HL-60 (cell line): ENCODE data around the gene GALT.

Experiments
- GABPA ChIP-seq: IDR thresholded peaks from 2 replicates; pipeline ENCODE4 v1.6.1; 2012; ENCODE audit warnings: low read depth
- POLR2AphosphoS5 ChIP-seq: IDR thresholded peaks from 2 replicates; pipeline ENCODE4 v1.6.1; 2012; ENCODE audit warnings: low read depth
- SPI1 ChIP-seq: IDR thresholded peaks from 2 replicates; pipeline ENCODE4 v1.6.1; 2012; ENCODE audit warnings: low read depth, mild to moderate bottlenecking, borderline replicate concordance
- TF ChIP-seq, protein P1 (sequence below): IDR thresholded peaks from one replicate; pipeline ENCODE4 v1.5.1; 2011; ENCODE audit warnings: low read length, control low read depth, inconsistent platforms; ENCODE audit not compliant: insufficient read depth
- TF ChIP-seq, protein P2 (sequence below): IDR thresholded peaks from 2 replicates; pipeline ENCODE4 v1.6.1; 2012; ENCODE audit warnings: low read depth; ENCODE audit not compliant: insufficient replicate concordance

DNA sequence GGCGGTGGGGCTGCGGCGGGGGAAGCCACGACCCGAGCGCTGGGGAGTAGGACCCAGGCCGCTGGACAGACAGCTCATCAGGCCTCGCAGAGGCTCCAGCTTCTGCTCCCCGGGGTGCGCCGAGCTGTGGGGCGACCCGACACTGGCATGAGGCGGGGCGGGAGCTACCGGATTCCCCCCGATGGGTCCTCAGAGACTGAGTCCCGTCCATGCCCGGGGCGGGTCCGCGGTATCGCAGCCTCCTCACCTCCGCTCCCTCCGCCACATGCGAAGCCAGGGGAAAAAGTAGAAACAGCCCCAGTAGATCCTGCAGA, 18.5 kb downstream of the GALT start:
- TF ChIP-seq, protein P1, sequence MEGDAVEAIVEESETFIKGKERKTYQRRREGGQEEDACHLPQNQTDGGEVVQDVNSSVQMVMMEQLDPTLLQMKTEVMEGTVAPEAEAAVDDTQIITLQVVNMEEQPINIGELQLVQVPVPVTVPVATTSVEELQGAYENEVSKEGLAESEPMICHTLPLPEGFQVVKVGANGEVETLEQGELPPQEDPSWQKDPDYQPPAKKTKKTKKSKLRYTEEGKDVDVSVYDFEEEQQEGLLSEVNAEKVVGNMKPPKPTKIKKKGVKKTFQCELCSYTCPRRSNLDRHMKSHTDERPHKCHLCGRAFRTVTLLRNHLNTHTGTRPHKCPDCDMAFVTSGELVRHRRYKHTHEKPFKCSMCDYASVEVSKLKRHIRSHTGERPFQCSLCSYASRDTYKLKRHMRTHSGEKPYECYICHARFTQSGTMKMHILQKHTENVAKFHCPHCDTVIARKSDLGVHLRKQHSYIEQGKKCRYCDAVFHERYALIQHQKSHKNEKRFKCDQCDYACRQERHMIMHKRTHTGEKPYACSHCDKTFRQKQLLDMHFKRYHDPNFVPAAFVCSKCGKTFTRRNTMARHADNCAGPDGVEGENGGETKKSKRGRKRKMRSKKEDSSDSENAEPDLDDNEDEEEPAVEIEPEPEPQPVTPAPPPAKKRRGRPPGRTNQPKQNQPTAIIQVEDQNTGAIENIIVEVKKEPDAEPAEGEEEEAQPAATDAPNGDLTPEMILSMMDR, result no peak
- TF ChIP-seq SPI1 (no peak), GABPA (no peak), POLR2AphosphoS5 (no peak)
- TF ChIP-seq, protein P2, sequence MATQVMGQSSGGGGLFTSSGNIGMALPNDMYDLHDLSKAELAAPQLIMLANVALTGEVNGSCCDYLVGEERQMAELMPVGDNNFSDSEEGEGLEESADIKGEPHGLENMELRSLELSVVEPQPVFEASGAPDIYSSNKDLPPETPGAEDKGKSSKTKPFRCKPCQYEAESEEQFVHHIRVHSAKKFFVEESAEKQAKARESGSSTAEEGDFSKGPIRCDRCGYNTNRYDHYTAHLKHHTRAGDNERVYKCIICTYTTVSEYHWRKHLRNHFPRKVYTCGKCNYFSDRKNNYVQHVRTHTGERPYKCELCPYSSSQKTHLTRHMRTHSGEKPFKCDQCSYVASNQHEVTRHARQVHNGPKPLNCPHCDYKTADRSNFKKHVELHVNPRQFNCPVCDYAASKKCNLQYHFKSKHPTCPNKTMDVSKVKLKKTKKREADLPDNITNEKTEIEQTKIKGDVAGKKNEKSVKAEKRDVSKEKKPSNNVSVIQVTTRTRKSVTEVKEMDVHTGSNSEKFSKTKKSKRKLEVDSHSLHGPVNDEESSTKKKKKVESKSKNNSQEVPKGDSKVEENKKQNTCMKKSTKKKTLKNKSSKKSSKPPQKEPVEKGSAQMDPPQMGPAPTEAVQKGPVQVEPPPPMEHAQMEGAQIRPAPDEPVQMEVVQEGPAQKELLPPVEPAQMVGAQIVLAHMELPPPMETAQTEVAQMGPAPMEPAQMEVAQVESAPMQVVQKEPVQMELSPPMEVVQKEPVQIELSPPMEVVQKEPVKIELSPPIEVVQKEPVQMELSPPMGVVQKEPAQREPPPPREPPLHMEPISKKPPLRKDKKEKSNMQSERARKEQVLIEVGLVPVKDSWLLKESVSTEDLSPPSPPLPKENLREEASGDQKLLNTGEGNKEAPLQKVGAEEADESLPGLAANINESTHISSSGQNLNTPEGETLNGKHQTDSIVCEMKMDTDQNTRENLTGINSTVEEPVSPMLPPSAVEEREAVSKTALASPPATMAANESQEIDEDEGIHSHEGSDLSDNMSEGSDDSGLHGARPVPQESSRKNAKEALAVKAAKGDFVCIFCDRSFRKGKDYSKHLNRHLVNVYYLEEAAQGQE, result no peak
